Kidney (tissue), 14 donors: ENCODE results near the gene GJA4. TPM values are rescaled to one million over a fixed set of nuclear protein-coding genes. Genes with fewer than 3 reads are reported as not detected.
A peak's percentile ranks its signal among the peaks of the same experiment; 100 is the strongest.

ENCODE experiments used
- DNase-seq, 5 donors: peaks; one replicate each; pipeline ENCODE4 v3.0.0-alpha.2; 2013 to 2020
- FAIRE-seq: peaks from 2 replicates; lab custom pipeline; 2012; peaks lifted over from hg19 to GRCh38; lab: Jason Lieb, UNC
- H3K27ac ChIP-seq, 2 donors: one replicate each; pipeline ENCODE4 v1.7.0; 2013; ENCODE audit warnings: low read depth in 2 of 2, low read length in 2 of 2, inconsistent platforms in 1 of 2
- H3K27me3 ChIP-seq: one replicate; pipeline ENCODE4 v1.7.1; 2013; ENCODE audit warnings: low read length, inconsistent platforms; ENCODE audit not compliant: control insufficient read depth, insufficient read depth
- H3K36me3 ChIP-seq, 3 donors: one replicate each; pipeline versions ENCODE4 v1.7.0 to v1.7.1; 2013; ENCODE audit warnings: low read length in 3 of 3, control low read depth in 1 of 3, inconsistent platforms in 1 of 3; ENCODE audit not compliant: insufficient read depth in 3 of 3, control insufficient read depth in 2 of 3
- H3K4me1 ChIP-seq, 3 donors: one replicate each; pipeline versions ENCODE4 v1.7.0 to v1.7.1; 2013; ENCODE audit warnings: low read length in 3 of 3, inconsistent platforms in 1 of 3, low read depth in 1 of 3; ENCODE audit not compliant: control insufficient read depth in 2 of 3, insufficient read depth in 2 of 3
- H3K4me3 ChIP-seq, 3 donors: one replicate each; pipeline versions ENCODE4 v1.7.0 to v1.8.1; 2013; ENCODE audit warnings: low read length in 3 of 3, control low read depth in 1 of 3, inconsistent platforms in 1 of 3
- H3K9ac ChIP-seq, 3 donors: one replicate each; pipeline versions ENCODE4 v1.7.0 to v1.7.1; 2013; ENCODE audit warnings: low read length in 3 of 3, control low read depth in 1 of 3, inconsistent platforms in 1 of 3
- H3K9me3 ChIP-seq, 3 donors: one replicate each; pipeline versions ENCODE4 v1.7.0 to v1.7.1; 2013; ENCODE audit warnings: low read length in 3 of 3, control low read depth in 1 of 3, inconsistent platforms in 1 of 3; ENCODE audit not compliant: control insufficient read depth in 2 of 3, insufficient read depth in 1 of 3
- intact Hi-C: fragments of 100-400 bp; cut with DNase I; formaldehyde crosslinking; loops from one replicate; pipeline ENCODE4 v1.11.1; 2022
- polyA plus RNA-seq: library from polyadenylated mRNA; stranded (reverse); fragments of 350-450 nt; fragmentation: Illumina TruSeq; extraction: RNeasy Lipid Tissue Mini Kit (QIAGEN cat#74804); gene quantifications from one replicate; pipeline ENCODE4 v1.2.3, GENCODE V29; 2014; ENCODE audit warnings: low read depth, low replicate concordance; ENCODE audit not compliant: insufficient read depth
- total RNA-seq: library from RNA; stranded (reverse); fragmentation: NEBNext Ultra II Directional; extraction: Animal tissue kit (Norgen Biotek cat#: 25700); gene quantifications from one replicate; pipeline ENCODE4 v1.2.1, GENCODE V29; 2021
- TF ChIP-seq, protein P1 (sequence below): IDR thresholded peaks from 3 replicates; pipeline ENCODE4 v1.5.1; 2012; ENCODE audit warnings: mild to moderate bottlenecking, moderate library complexity, borderline replicate concordance; ENCODE audit not compliant: insufficient read depth; ENCODE audit errors: extremely low read depth
- donor health status: control.
- donor health status: control.
- donor health status: control.
- donor health status: control.
- donor health status: control.
- donor health status: DM: yes; HTN: yes; CAD: no.
- donor health status: Normal renal cell carcinoma (clear cell type).

GJA4 gene
- total and polyA plus RNA-seq, 2 donors from 2014 or later: 15.6 to 31.9 TPM

DNA sequence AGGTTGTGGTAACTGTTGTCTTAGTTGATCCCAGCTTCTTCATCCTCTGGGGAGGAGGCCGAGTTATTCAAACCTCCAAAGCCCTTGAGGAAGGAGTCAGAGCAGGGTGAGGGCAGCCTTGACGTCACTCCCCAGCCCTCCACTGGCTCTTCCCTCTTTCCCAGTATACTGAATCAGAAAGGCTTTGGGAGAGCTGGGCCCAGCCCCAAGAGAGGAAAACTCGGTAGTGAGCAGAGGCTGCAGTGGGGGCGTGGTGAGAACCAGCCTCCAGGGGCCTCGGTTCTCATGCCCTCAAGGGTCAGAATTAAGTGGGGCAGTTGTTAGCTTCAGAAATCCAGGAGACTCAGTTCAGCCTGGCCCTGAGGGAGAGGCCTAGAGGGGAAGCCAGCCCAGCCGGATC lies 1.8 kb upstream of the GJA4 start:
- intact Hi-C loops: loop anchor here (10.0 kb wide), 1 partner anchor 54 kb away; no protein-coding TSS in a partner anchor
- Histone ChIP-seq H3K4me3 (no peak overlapping the region), H3K27ac (peak overlapping the region; percentile 34 to 52), H3K36me3 (no peaks in the 10 kb centered on the region), H3K9ac (no peak overlapping the region), H3K9me3 (no peaks in the 10 kb centered on the region), H3K27me3 (no peaks in the 10 kb centered on the region), H3K4me1 (peaks cover 0 to 15% (median 0%) of the 10 kb centered on the region in 3 donors)
- TF ChIP-seq, protein P1, sequence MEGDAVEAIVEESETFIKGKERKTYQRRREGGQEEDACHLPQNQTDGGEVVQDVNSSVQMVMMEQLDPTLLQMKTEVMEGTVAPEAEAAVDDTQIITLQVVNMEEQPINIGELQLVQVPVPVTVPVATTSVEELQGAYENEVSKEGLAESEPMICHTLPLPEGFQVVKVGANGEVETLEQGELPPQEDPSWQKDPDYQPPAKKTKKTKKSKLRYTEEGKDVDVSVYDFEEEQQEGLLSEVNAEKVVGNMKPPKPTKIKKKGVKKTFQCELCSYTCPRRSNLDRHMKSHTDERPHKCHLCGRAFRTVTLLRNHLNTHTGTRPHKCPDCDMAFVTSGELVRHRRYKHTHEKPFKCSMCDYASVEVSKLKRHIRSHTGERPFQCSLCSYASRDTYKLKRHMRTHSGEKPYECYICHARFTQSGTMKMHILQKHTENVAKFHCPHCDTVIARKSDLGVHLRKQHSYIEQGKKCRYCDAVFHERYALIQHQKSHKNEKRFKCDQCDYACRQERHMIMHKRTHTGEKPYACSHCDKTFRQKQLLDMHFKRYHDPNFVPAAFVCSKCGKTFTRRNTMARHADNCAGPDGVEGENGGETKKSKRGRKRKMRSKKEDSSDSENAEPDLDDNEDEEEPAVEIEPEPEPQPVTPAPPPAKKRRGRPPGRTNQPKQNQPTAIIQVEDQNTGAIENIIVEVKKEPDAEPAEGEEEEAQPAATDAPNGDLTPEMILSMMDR: no peak
- no peak for FAIRE-seq
- no peak for DNase-seq

DNA sequence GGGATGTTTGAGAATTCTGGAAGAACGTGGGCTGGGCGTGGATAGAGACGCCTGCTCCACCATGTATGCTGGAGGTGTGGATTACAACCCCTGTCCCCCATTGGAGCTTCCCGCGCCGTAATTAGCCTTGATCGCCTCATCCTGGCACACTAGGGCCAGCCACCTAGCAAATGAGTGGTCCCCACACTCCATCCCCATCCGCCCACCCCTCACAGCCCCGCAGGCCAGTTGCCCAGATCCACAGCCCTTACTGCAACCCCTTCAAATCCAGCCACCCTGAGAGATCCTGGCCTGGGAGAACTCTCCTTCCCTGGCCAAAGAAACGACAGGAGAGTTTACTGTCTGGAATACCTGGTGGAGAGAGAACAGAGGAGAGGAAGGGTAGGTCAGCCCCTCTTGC lies 375 bp upstream of the GJA4 start:
- peak overlapping the region in 1 of 3 donors; percentile 21 for H3K4me3 ChIP-seq
- H3K9ac ChIP-seq: no peak overlapping the region
- H3K27ac ChIP-seq: peak overlapping the region; percentile 47 to 54
- H3K36me3 ChIP-seq: no peaks in the 10 kb centered on the region
- TF ChIP-seq, protein P1: no peak
- intact Hi-C loops: loop anchor here (10.0 kb wide), 1 partner anchor 52 kb away; no protein-coding TSS in a partner anchor
- H3K9me3 ChIP-seq: no peaks in the 10 kb centered on the region
- H3K4me1 ChIP-seq: peaks cover 0 to 17% (median 0%) of the 10 kb centered on the region in 3 donors
- no peaks in the 10 kb centered on the region for H3K27me3 ChIP-seq
- DNase-seq (no peak), FAIRE-seq (no peak)

- peaks cover 0 to 15% (median 0%) of the 10 kb centered on the region in 3 donors for H3K4me1 ChIP-seq
- H3K4me3 ChIP-seq: peak overlapping the region in 2 of 3 donors; percentile 49 to 57
- TF ChIP-seq, protein P1: no peak
- H3K9ac ChIP-seq: peak overlapping the region in 1 of 3 donors; percentile 65
- FAIRE-seq: no peak
- H3K9me3 ChIP-seq: no peaks in the 10 kb centered on the region
- peak overlapping the region; percentile 0 to 70 for H3K27ac ChIP-seq
- DNase-seq: peak in 1 of 5 donors; percentile 68
- intact Hi-C loops: loop anchor here (10.0 kb wide), 1 partner anchor 51 kb away; no protein-coding TSS in a partner anchor
- no peaks in the 10 kb centered on the region for H3K27me3 ChIP-seq
- H3K36me3 ChIP-seq: no peaks in the 10 kb centered on the region
Observed at GRCh38 chr1:34794001-34794789, 1.4 kb downstream of the GJA4 start.
